K562 (cell line): ENCODE measurements around the gene CCNYL1. TPM values are rescaled to one million over a fixed set of nuclear protein-coding genes. Genes with fewer than 3 reads are reported as not detected.

Source experiments
- ATAC-seq: fragments of 200-7000 bp; cut with Tn5 transposase; 3 replicates; pipeline ENCODE4 v1.9.1; 2020; ENCODE audit warnings: moderate library complexity
- BruUV-seq: library from RNA; stranded (reverse); fragments of 400-500 nt; replicated peaks from 2 replicates; lab custom pipeline; 2021; lab: Mats Ljungman, UMichigan
- CTCF ChIA-PET: fragments of 300-600 bp; formaldehyde crosslinking; extraction: SDS; loops from one replicate; lab custom pipeline; 2021; ENCODE audit warnings: low intra/inter-chr PET ratio; lab: Yijun Ruan, JAX
- POLR2A ChIA-PET: fragments of 300-600, 350-650 bp; sonication (Branson Sonifier 250); formaldehyde crosslinking; extraction: SDS; loops from one replicate; lab custom pipeline; 2021; ENCODE audit warnings: antibody characterized with exemption, inconsistent platforms; lab: Yijun Ruan, JAX
- DNase-seq, 4 experiments: peaks; one replicate each; pipeline versions ENCODE4 v3.0.0 to v3.0.0-alpha.2; 2011 to 2018; ENCODE audit warnings: low spot score in 3 of 4, mixed read lengths in 3 of 4; ENCODE audit errors: extremely low read depth in 1 of 4
- FAIRE-seq: peaks from 2 replicates; lab custom pipeline; 2011; peaks lifted over from hg19 to GRCh38; lab: Jason Lieb, UNC
- H2AFZ ChIP-seq: 2 replicates; pipeline ENCODE4 v1.6.0; 2011; ENCODE audit warnings: low read depth, low read length, control low read depth, inconsistent platforms
- H3K27ac ChIP-seq: fragments of 200-600 bp; 3 replicates; pipeline ENCODE4 v1.8.0; 2011; ENCODE audit warnings: low read depth, mild to moderate bottlenecking, control low read depth, inconsistent platforms, low read length, moderate library complexity, mixed read lengths; ENCODE audit errors: extremely low read depth
- H3K27me3 ChIP-seq, 2 experiments: fragments of 300-600 bp in 1 of 2; 2 replicates in 1 of 2; 3 replicates in 1 of 2; pipeline versions ENCODE4 v1.6.0 to v1.8.0; 2011; ENCODE audit warnings: inconsistent platforms in 2 of 2, low read length in 2 of 2, mild to moderate bottlenecking in 1 of 2, mixed read lengths in 1 of 2, moderate library complexity in 1 of 2; ENCODE audit not compliant: control insufficient read depth in 2 of 2, insufficient read depth in 2 of 2
- H3K36me3 ChIP-seq: fragments of 300-600 bp; 3 replicates; pipeline ENCODE4 v1.8.0; 2011; ENCODE audit warnings: mild to moderate bottlenecking, low read length, inconsistent platforms; ENCODE audit not compliant: control insufficient read depth, insufficient read depth
- H3K4me1 ChIP-seq, 2 experiments: fragments of 200-600 bp in 1 of 2; replicated peaks in 1 of 2; 2 replicates in 1 of 2; 3 replicates in 1 of 2; pipeline versions ENCODE4 v1.5.1 to v1.8.0; 2011; ENCODE audit warnings: inconsistent platforms in 2 of 2, low read length in 2 of 2, mild to moderate bottlenecking in 1 of 2, mixed read lengths in 1 of 2, moderate library complexity in 1 of 2; ENCODE audit not compliant: control insufficient read depth in 2 of 2, insufficient read depth in 2 of 2
- H3K4me2 ChIP-seq: 2 replicates; pipeline ENCODE4 v1.6.1; 2011; ENCODE audit warnings: low read length, control low read depth, inconsistent platforms, mixed read lengths; ENCODE audit not compliant: insufficient read depth
- H3K4me3 ChIP-seq: fragments of 200-600 bp; sonication (generic), shearing (Covaris generic); 2 replicates; pipeline ENCODE4 v1.5.1; 2016; ENCODE audit warnings: control low read depth, inconsistent platforms
- H3K79me2 ChIP-seq: fragments of 200-600 bp; 3 replicates; pipeline ENCODE4 v1.8.0; 2011; ENCODE audit warnings: low read length, inconsistent platforms; ENCODE audit not compliant: control insufficient read depth, insufficient read depth
- H3K9ac ChIP-seq, 2 experiments: 2 replicates each; pipeline versions ENCODE4 v1.6.0 to v1.6.1; 2011; ENCODE audit warnings: low read depth in 2 of 2, low read length in 2 of 2, control low read depth in 1 of 2, inconsistent platforms in 1 of 2, mild to moderate bottlenecking in 1 of 2, mixed read lengths in 1 of 2; ENCODE audit not compliant: insufficient read depth in 1 of 2
- H3K9me1 ChIP-seq: one replicate; pipeline ENCODE4 v1.6.0; 2011; ENCODE audit warnings: inconsistent platforms, mild to moderate bottlenecking, low read length, moderate library complexity; ENCODE audit not compliant: control insufficient read depth, insufficient read depth
- H3K9me3 ChIP-seq: replicated peaks from 2 replicates; pipeline ENCODE4 v1.5.1; 2011; ENCODE audit warnings: low read depth, low read length, inconsistent platforms; ENCODE audit not compliant: control insufficient read depth, insufficient read depth
- H4K20me1 ChIP-seq: replicated peaks from 2 replicates; pipeline ENCODE4 v1.6.1; 2011; ENCODE audit warnings: low read length, inconsistent platforms, mixed read lengths; ENCODE audit not compliant: control insufficient read depth, insufficient read depth
- E2F3 ChIP-seq: fragments of 250-450 bp; sonication (Bioruptor Pico); IDR thresholded peaks from 2 replicates; pipeline ENCODE4 v1.4.0; 2020; ENCODE audit warnings: mild to moderate bottlenecking
- ETV6 ChIP-seq, 3 experiments: fragments of 150-350 bp in 1 of 3; sonication (generic) in 1 of 3; formaldehyde crosslinking in 1 of 3; IDR thresholded peaks; 2 replicates each; pipeline versions ENCODE4 v1.6.1 to v1.8.0; 2014 to 2022; ENCODE audit warnings: borderline replicate concordance in 2 of 3, low read depth in 2 of 3, antibody characterized with exemption in 1 of 3, low read length in 1 of 3, mild to moderate bottlenecking in 1 of 3, missing genetic modification reagents in 1 of 3
- MTA3 ChIP-seq: fragments of 450-650 bp; formaldehyde crosslinking; IDR thresholded peaks from 2 replicates; pipeline ENCODE4 v1.6.1; 2017; ENCODE audit warnings: mild to moderate bottlenecking, borderline replicate concordance
- MYC ChIP-seq, 2 experiments: fragments of 250-450 bp in 1 of 2; sonication (Bioruptor Pico) in 1 of 2; IDR thresholded peaks; 2 replicates each; pipeline versions ENCODE4 v1.5.1 to v1.6.1; 2012 to 2021; ENCODE audit warnings: low read depth in 2 of 2, borderline replicate concordance in 1 of 2, improper control_type of control experiment in 1 of 2, low read length in 1 of 2, mild to moderate bottlenecking in 1 of 2, moderate library complexity in 1 of 2
- TBP ChIP-seq: optimal IDR thresholded peaks from 2 replicates; pipeline ENCODE3; 2011; ENCODE audit warnings: low read depth, low read length, improper control_type of control experiment
- WGBS: fragments of 100-300 bp; shearing (Covaris generic); methylation state at CpG from one replicate; pipeline ENCODE4 v1.1.6; 2016; ENCODE audit warnings: low coverage, mixed read lengths; ENCODE audit not compliant: insufficient coverage; ENCODE audit errors: missing lambda C conversion rate; 5-methylcytosine and 5-hydroxymethylcytosine counted together
- in situ Hi-C: fragments of 300-500 bp; cut with MboI; formaldehyde crosslinking; loops from 4 replicates; pipeline ENCODE4 v1.15.0; 2018; ENCODE audit warnings: inconsistent platforms, mixed read lengths
- intact Hi-C: fragments of 100-400 bp; cut with micrococcal nuclease; formaldehyde crosslinking; loops from 2 replicates; pipeline ENCODE4 v1.14.2; 2022
- polyA plus RNA-seq, 8 experiments: library from polyadenylated mRNA; depleted of rRNA in 4 of 8; stranded (reverse) in 5 of 8; unstranded in 3 of 8; fragments of >200 nt; fragmentation: Nextera tagmentation in 2 of 8; fragmentation: Illumina TruSeq in 1 of 8; extraction: Ambion mirVana in 2 of 8; extraction: Trizol in 1 of 8; gene quantifications; 2 replicates each; pipeline versions ENCODE4 v1.2.1 to v1.2.3, GENCODE V29; 2011 to 2014; ENCODE audit warnings: inconsistent platforms in 1 of 8, missing spikeins in 1 of 8
- total RNA-seq, 7 experiments: library from RNA; depleted of rRNA in 6 of 7; stranded (reverse); fragments of >200 nt in 6 of 7; fragmentation: Illumina TruSeq in 2 of 7; extraction: Trizol in 2 of 7; gene quantifications; 2 replicates each; pipeline versions ENCODE4 v1.2.1 to v1.2.3, GENCODE V29; 2011 to 2021; ENCODE audit warnings: low replicate concordance in 1 of 7
- TF ChIP-seq, protein P1 (sequence below): sonication (generic); formaldehyde crosslinking; IDR thresholded peaks from 2 replicates; pipeline ENCODE4 v1.8.1; 2023; ENCODE audit warnings: missing genetic modification reagents, mild to moderate bottlenecking, borderline replicate concordance

CCNYL1 gene
- total and polyA plus RNA-seq, 9 of the 15 experiments (the other 6 are each of a cell fraction or from before 2014, with no cell fraction given) = 1.9 to 7.5 (median 4.7) TPM

DNA sequence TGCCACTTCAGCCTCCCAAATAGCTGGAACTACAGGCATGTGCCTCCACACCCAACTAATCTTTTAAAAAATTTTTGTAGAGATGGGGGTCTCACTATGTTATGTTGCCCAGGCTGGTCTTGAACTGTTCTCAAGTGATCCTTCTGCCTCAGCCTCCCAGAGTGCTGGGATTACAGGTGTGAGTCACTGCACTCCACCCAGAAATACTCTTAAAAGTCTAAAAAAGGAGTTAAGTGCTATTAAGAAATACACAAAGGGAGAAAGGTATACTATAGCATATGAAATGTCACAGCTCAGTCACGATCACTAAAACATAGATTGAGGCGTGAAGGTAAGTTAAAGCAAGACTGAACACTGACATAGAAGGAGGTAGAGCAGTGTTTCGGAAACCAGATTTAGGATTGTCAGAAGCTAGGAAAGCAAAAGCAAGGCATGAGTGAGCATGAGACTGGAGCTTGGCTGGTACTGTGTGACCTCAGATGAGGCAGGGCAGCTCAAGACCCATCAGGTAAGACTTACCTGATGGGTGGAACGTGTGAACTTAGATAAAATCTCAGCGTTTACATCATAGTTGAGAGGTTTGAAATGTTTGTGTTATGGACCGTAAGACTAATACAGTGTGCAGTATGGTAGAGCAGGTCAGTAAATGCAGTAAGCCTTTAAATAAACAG is 9.2 kb downstream of the CCNYL1 start:
- Histone ChIP-seq H3K27ac (no peak overlapping the region), H4K20me1 (no peaks in the 10 kb centered on the region), H2AFZ (no peak overlapping the region), H3K4me2 (no peak overlapping the region), H3K36me3 (no peaks in the 10 kb centered on the region), H3K9me3 (no peaks in the 10 kb centered on the region), H3K4me1 (no peaks in the 10 kb centered on the region), H3K9ac (no peak overlapping the region), H3K27me3 (no peaks in the 10 kb centered on the region), H3K4me3 (no peak overlapping the region), H3K9me1 (no peaks in the 10 kb centered on the region), H3K79me2 (no peaks in the 10 kb centered on the region)
- DNase-seq = no peak
- FAIRE-seq = no peak
- no peak for TF ChIP-seq MYC (IDR thresholded peaks at IDR 0.05; ENCODE audit: low read depth, low read length)
- TF ChIP-seq MYC (CRISPR knock-in tag; IDR thresholded peaks at IDR 0.05; ENCODE audit: borderline replicate concordance, low read depth) = no peak
- TF ChIP-seq TBP = no peak
- no peak for TF ChIP-seq E2F3 (CRISPR knock-in tag)
- TF ChIP-seq, protein P1, sequence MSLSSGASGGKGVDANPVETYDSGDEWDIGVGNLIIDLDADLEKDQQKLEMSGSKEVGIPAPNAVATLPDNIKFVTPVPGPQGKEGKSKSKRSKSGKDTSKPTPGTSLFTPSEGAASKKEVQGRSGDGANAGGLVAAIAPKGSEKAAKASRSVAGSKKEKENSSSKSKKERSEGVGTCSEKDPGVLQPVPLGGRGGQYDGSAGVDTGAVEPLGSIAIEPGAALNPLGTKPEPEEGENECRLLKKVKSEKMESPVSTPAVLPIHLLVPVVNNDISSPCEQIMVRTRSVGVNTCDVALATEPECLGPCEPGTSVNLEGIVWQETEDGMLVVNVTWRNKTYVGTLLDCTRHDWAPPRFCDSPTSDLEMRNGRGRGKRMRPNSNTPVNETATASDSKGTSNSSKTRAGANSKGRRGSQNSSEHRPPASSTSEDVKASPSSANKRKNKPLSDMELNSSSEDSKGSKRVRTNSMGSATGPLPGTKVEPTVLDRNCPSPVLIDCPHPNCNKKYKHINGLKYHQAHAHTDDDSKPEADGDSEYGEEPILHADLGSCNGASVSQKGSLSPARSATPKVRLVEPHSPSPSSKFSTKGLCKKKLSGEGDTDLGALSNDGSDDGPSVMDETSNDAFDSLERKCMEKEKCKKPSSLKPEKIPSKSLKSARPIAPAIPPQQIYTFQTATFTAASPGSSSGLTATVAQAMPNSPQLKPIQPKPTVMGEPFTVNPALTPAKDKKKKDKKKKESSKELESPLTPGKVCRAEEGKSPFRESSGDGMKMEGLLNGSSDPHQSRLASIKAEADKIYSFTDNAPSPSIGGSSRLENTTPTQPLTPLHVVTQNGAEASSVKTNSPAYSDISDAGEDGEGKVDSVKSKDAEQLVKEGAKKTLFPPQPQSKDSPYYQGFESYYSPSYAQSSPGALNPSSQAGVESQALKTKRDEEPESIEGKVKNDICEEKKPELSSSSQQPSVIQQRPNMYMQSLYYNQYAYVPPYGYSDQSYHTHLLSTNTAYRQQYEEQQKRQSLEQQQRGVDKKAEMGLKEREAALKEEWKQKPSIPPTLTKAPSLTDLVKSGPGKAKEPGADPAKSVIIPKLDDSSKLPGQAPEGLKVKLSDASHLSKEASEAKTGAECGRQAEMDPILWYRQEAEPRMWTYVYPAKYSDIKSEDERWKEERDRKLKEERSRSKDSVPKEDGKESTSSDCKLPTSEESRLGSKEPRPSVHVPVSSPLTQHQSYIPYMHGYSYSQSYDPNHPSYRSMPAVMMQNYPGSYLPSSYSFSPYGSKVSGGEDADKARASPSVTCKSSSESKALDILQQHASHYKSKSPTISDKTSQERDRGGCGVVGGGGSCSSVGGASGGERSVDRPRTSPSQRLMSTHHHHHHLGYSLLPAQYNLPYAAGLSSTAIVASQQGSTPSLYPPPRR (CRISPR knock-in tag) = no peak
- no peak for TF ChIP-seq ETV6 (IDR thresholded peaks at IDR 0.05; ENCODE audit: borderline replicate concordance in 1 of 2, low read depth in 2 of 2, low read length in 1 of 2)
- no peak for TF ChIP-seq ETV6 (CRISPR knock-in tag; IDR thresholded peaks at IDR 0.05; ENCODE audit: borderline replicate concordance)
- no peak for TF ChIP-seq MTA3
- ATAC-seq = no peak
- ChIA-PET CTCF (no interaction called here), POLR2A (interaction anchor here (1.6 kb wide), 1 partner anchor 9 kb away, joined by 5 read pairs; the partner anchor contains the start of gene CCNYL1)
- intact Hi-C loops = no loop called here
- no TSS peak for BruUV-seq
- in situ Hi-C loops = no loop called here
- 43% methylated on average over 6 of the region's 6 CpGs for WGBS
